NB4 (cell line): ENCODE results near the gene AMZ1.

Experiments
- CTCF ChIP-seq: IDR thresholded peaks from one replicate; pipeline ENCODE4 v1.5.1; 2012; ENCODE audit warnings: low read depth, low read length
- MAX ChIP-seq: IDR thresholded peaks from 2 replicates; pipeline ENCODE4 v1.6.1; 2011; ENCODE audit warnings: low read depth, low read length
- MYC ChIP-seq: IDR thresholded peaks from 2 replicates; pipeline ENCODE4 v1.6.1; 2011; ENCODE audit warnings: low read depth, low read length

DNA sequence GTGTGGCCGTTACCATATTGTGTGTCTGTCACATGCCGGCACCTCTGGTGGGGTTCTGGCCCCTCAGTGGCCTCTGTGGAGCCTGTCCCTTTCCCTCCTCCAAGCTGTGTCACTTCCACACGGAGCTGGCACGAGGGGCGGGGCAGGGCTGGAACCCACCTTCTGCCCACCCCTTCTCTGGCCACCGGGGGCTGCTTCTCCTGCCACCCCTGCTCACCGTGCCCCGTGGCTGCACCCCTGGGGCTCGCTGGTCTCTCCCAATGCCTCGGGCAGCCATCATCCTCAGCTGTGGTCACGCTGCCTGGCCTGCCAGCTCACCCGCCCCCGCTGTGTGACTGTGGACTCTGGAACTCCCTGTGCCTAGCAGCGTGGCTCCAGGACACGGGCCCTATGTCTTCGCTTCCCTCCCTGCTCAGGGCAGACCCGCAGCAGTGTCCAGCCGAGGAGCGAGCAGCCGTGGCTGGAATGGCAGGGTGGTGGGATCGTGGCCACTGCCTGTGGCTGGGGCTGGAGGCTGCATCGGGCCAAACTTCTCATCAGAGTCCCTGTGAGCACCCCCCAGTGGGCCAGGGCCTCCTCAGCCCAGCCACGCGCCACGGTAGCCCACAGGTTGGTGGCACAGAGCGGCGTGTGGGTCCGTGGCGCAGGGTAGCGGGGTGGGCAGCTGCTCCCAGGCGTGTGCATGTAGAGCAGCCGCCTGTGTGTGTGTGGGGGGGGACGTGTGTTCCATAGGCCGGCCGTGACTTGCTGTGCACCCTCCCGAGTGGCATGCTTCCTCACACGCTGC is 48.1 kb upstream of the AMZ1 start:
- no peak for TF ChIP-seq CTCF
- TF ChIP-seq MAX = no peak
- no peak for TF ChIP-seq MYC
